ENCODE data around the gene SHC1. TPM values are rescaled to one million over a fixed set of nuclear protein-coding genes. Genes with fewer than 3 reads are reported as not detected.
A peak's percentile ranks its signal among the peaks of the same experiment; 100 is the strongest.

SHC1 gene
- total RNA-seq, 2 experiments from 2014 or later, result 69.6 to 72.4 TPM

DNA sequence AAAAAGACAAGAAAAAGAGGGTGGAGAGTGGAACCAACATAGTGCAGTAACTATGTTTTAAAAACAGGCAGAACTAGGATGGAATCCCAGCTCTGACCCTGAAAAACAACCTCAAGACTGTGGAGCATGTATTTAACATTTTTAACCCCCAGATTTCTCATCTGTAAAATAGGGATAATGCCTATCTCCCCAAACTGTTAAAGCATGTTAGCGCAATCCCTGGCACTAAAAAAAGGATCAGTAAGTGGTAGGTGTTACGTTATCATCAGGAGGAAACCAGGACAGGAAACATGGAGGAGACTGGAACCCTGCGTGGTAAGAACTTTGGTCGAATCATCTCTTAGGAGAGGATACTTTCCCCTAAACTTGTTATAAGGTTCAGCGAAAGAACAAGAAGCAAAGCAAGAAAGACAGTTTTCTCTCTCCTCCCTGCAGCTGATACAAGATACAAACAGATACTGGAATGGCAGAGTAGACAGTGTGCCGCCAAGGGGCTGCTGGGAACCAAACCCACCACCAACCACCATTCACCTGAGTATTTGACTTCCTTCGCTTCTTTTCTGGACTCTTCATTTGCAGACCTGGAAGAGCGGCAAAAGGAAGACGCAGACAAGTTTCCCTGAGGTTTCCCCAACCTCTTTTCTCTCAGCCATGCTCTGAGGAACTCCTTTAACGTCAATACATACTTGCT is 10.0 kb downstream of the SHC1 start:
- peak overlapping the region; percentile 87 for H3K27ac Mint-ChIP-seq
- ATAC-seq (no peak), DNase-seq (no peak)
- H3K9me3 Mint-ChIP-seq (ENCODE audit: insufficient read depth), result no peaks in the 10 kb centered on the region
- CTCF ChIA-PET, result interaction anchor here (0.7 to 4.0 kb wide), 13 partner anchors 9 to 401 kb away, joined by 3 to 22 read pairs (median 6); partner anchors contain the start of genes ADAM15, CKS1B and SHC1
- peak overlapping the region; percentile 94 for H3K4me3 Mint-ChIP-seq
- H3K27me3 Mint-ChIP-seq (ENCODE audit: low read depth), result no peaks in the 10 kb centered on the region
- peaks cover 54% of the 10 kb centered on the region for H3K4me1 Mint-ChIP-seq (ENCODE audit: low read depth)
- POLR2A ChIA-PET, result interaction anchor here (0.8 to 4.9 kb wide), 9 partner anchors 9 to 39 kb away, joined by 3 to 31 read pairs (median 6); partner anchors contain the start of genes CKS1B, FLAD1, PMVK and SHC1
- H3K36me3 Mint-ChIP-seq (ENCODE audit: low read depth), result peaks cover 51% of the 10 kb centered on the region

DNA sequence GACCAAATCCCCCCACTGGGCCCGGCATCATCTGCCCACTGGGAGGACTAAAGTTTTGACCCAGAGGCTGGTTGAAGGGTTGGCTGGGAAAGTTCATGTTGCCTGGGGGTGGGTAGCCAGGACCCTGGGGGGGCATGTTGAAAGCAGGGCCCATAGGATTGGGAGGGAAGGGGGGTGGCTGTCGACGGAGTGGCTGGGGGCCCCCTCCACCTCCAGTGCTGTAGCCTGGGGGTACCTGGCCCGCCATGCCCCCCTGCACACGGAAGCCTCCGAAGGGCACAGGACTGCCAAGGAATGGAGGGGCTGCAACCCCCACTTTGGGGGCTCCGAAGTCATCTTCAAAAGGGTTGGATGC is 11.1 kb downstream of the SHC1 start:
- peak overlapping the region; percentile 43 for H3K4me3 Mint-ChIP-seq
- peaks cover 44% of the 10 kb centered on the region for H3K36me3 Mint-ChIP-seq (ENCODE audit: low read depth)
- H3K9me3 Mint-ChIP-seq (ENCODE audit: insufficient read depth), result no peaks in the 10 kb centered on the region
- H3K4me1 Mint-ChIP-seq (ENCODE audit: low read depth), result peaks cover 65% of the 10 kb centered on the region
- no peak for ATAC-seq
- no peak for DNase-seq
- H3K27ac Mint-ChIP-seq, result no peak overlapping the region
- no peaks in the 10 kb centered on the region for H3K27me3 Mint-ChIP-seq (ENCODE audit: low read depth)
- ChIA-PET CTCF (interaction anchor here (0.6 to 0.7 kb wide), 2 partner anchors 29 to 214 kb away, joined by 3 to 4 read pairs; partner anchors contain the start of gene KRTCAP2), POLR2A (interaction anchor here (4.9 kb wide), 1 partner anchor 15 kb away, joined by 31 read pairs; the partner anchor contains the start of gene CKS1B)

GRCh38 chr1:154958681-154959425 is 11.7 kb downstream of the SHC1 start:
- no peaks in the 10 kb centered on the region for H3K9me3 Mint-ChIP-seq (ENCODE audit: insufficient read depth)
- H3K27ac Mint-ChIP-seq, result peak overlapping the region; percentile 12
- POLR2A ChIA-PET, result interaction anchor here (0.7 to 4.9 kb wide), 2 partner anchors 15 to 101 kb away, joined by 3 to 31 read pairs; partner anchors contain the start of gene CKS1B
- H3K4me1 Mint-ChIP-seq (ENCODE audit: low read depth), result peaks cover 69% of the 10 kb centered on the region
- DNase-seq (no peak), ATAC-seq (no peak)
- CTCF ChIA-PET, result interaction anchor here (0.6 kb wide), 1 partner anchor 214 kb away, joined by 4 read pairs; the partner anchor contains the start of gene KRTCAP2
- peaks cover 40% of the 10 kb centered on the region for H3K36me3 Mint-ChIP-seq (ENCODE audit: low read depth)
- no peak overlapping the region for H3K4me3 Mint-ChIP-seq
- no peaks in the 10 kb centered on the region for H3K27me3 Mint-ChIP-seq (ENCODE audit: low read depth)

GRCh38 chr1:154958036-154958435 is 12.5 kb downstream of the SHC1 start:
- peaks cover 36% of the 10 kb centered on the region for H3K36me3 Mint-ChIP-seq (ENCODE audit: low read depth)
- H3K27ac Mint-ChIP-seq, result peak overlapping the region; percentile 24
- no peaks in the 10 kb centered on the region for H3K9me3 Mint-ChIP-seq (ENCODE audit: insufficient read depth)
- CTCF ChIA-PET, result no interaction called here
- ATAC-seq (no peak), DNase-seq (no peak)
- H3K27me3 Mint-ChIP-seq (ENCODE audit: low read depth), result no peaks in the 10 kb centered on the region
- POLR2A ChIA-PET, result interaction anchor here (0.7 to 4.9 kb wide), 2 partner anchors 16 to 102 kb away, joined by 3 to 31 read pairs; partner anchors contain the start of gene CKS1B
- H3K4me1 Mint-ChIP-seq (ENCODE audit: low read depth), result peaks cover 70% of the 10 kb centered on the region
- H3K4me3 Mint-ChIP-seq, result no peak overlapping the region

DNA sequence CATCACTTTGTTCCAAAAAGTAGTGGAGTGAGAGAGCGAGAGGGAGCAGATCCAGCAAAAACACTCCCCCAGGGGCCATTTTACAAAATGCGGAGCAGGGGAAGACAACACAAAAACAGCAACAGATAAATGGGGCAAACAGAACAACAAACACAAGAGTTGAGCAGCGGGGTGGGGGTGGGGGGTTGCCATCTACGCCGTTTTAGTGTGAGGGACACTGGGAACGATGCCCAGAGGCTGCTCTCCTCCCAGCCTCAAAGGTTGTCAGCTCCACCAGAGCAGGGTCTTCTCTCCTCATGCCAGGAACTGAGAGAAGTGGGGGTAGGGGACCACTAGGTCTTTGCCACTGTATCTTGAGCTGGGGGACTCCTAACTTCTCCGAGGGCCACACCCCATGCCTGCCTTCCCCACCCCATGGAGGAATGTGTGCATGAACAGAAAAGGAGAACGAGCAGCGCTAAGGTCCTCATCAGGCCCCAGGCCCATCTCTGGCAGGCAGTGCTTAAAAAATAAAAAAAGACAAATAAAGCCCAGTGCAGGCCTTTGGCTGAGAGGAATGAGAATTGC is 13.4 kb downstream of the SHC1 start:
- ATAC-seq, result no peak
- Mint-ChIP-seq H3K36me3 (ENCODE audit: low read depth) (peaks cover 37% of the 10 kb centered on the region), H3K27me3 (ENCODE audit: low read depth) (no peaks in the 10 kb centered on the region), H3K4me3 (no peak overlapping the region), H3K27ac (peak overlapping the region; percentile 96), H3K9me3 (ENCODE audit: insufficient read depth) (no peaks in the 10 kb centered on the region), H3K4me1 (ENCODE audit: low read depth) (peaks cover 70% of the 10 kb centered on the region)
- DNase-seq, result no peak
- ChIA-PET CTCF (interaction anchor here (6.1 kb wide), 1 partner anchor 43 kb away, joined by 51 read pairs; no protein-coding TSS in a partner anchor), POLR2A (interaction anchor here (2.8 to 3.6 kb wide), 3 partner anchors 9 to 17 kb away, joined by 15 to 23 read pairs (median 23); partner anchors contain the start of genes CKS1B and SHC1)

DNA sequence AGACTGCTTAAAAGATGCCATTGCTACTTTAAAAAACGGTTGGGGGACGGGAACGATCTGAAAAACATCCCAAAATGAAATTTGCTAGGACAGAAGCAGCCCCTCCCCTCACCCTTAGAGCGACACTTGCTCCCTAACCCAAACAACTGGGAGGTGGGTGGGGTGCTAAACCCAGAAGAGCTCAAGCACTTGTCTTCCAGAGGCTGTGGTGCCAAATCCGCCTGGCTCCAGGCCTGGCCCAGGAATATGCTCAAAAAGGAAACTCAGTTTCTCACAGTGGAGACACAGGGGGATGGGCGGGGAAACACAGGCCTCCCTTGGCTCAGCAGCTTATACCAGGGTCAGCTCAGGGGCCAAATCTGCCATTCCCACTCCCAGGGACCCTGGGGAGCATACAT is 14.0 kb downstream of the SHC1 start:
- POLR2A ChIA-PET, result interaction anchor here (1.1 to 6.2 kb wide), 8 partner anchors 9 to 211 kb away, joined by 3 to 77 read pairs (median 10); partner anchors contain the start of genes ADAM15, CKS1B, PMVK and SHC1
- ATAC-seq, result no peak
- Mint-ChIP-seq H3K36me3 (ENCODE audit: low read depth) (peaks cover 38% of the 10 kb centered on the region), H3K27ac (peak overlapping the region; percentile 96), H3K9me3 (ENCODE audit: insufficient read depth) (no peaks in the 10 kb centered on the region), H3K4me1 (ENCODE audit: low read depth) (peaks cover 75% of the 10 kb centered on the region), H3K27me3 (ENCODE audit: low read depth) (no peaks in the 10 kb centered on the region), H3K4me3 (peak overlapping the region; percentile 91)
- CTCF ChIA-PET, result interaction anchor here (1.1 to 6.1 kb wide), 8 partner anchors 19 to 196 kb away, joined by 3 to 51 read pairs (median 6); partner anchors contain the start of genes ADAM15, CKS1B and LENEP
- DNase-seq, result no peak

GRCh38 chr1:154955718-154956543 is 14.6 kb downstream of the SHC1 start, which contains the start of gene PBXIP1:
Gene PBXIP1 (minus strand): TSS chr1:154956099. CDS start chr1:154953721, 2,378 bp downstream.
- H3K27ac Mint-ChIP-seq, result peak within 1 kb of the TSS; percentile 96
- peak within 1 kb of the TSS; percentile 91 for H3K4me3 Mint-ChIP-seq
- H3K4me1 Mint-ChIP-seq (ENCODE audit: low read depth), result peaks cover 80% of the 10 kb centered on the region
- no peaks in the 10 kb centered on the region for H3K9me3 Mint-ChIP-seq (ENCODE audit: insufficient read depth)
- H3K36me3 Mint-ChIP-seq (ENCODE audit: low read depth), result peaks cover 36% of the 10 kb centered on the region
- H3K27me3 Mint-ChIP-seq (ENCODE audit: low read depth), result no peaks in the 10 kb centered on the region
- DNase-seq (peak; percentile 91), ATAC-seq (peak; percentile 47)
- ChIA-PET CTCF (interaction anchor here (0.7 to 6.1 kb wide), 21 partner anchors 13 to 396 kb away, joined by 3 to 51 read pairs (median 5); partner anchors contain the start of genes ADAM15, CKS1B, LENEP and SHC1), POLR2A (interaction anchor here (1.0 to 6.2 kb wide), 13 partner anchors 10 to 346 kb away, joined by 3 to 77 read pairs (median 6); partner anchors contain the start of genes ADAM15, CKS1B, FLAD1 and PMVK)

DNA sequence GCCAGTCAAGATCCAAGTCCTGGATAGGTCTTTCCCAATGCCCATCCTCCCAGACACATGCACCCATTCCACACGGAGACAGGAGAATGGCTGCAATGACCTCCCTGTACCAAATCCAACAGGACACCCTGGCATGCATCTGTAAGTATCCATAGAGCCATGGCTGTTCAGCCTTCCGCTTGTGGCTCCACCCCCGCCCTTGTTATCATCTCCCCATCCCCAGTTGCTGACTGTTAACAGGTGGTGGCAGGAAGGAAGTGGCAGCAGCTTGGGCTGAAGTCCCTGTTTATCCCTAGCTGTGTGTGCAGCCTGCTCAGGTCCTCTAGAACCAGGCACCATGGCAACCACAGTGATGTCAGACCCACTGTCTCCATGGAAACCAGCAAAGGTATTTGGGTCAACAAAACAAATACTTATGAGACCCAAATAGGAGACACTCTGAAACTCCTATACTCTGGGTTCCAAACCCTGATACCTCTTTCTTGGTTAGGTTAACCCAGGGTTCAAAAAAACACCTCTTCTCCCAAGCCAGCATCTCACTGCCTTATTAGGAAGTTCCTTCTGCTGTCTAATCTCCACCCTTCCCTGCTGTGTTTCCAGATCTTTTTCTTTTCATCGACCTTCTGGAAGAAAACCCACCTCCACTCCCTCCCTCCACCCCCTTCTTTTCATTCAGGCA is 15.4 kb downstream of the SHC1 start:
- DNase-seq (peak; percentile 96), ATAC-seq (peak; percentile 86)
- ChIA-PET POLR2A (interaction anchor here (0.7 to 6.2 kb wide), 14 partner anchors 11 to 346 kb away, joined by 3 to 77 read pairs (median 6); partner anchors contain the start of genes ADAM15, CKS1B, FLAD1 and PMVK), CTCF (interaction anchor here (0.6 to 6.1 kb wide), 23 partner anchors 9 to 396 kb away, joined by 3 to 51 read pairs (median 4); partner anchors contain the start of genes ADAM15, CKS1B, LENEP and SHC1)
- Mint-ChIP-seq H3K9me3 (ENCODE audit: insufficient read depth) (no peaks in the 10 kb centered on the region), H3K4me1 (ENCODE audit: low read depth) (peaks cover 79% of the 10 kb centered on the region), H3K36me3 (ENCODE audit: low read depth) (peaks cover 37% of the 10 kb centered on the region), H3K27me3 (ENCODE audit: low read depth) (no peaks in the 10 kb centered on the region), H3K27ac (peak overlapping the region; percentile 96), H3K4me3 (peak overlapping the region; percentile 91)

GRCh38 chr1:154954541-154954940 is 16.0 kb downstream of the SHC1 start:
- ChIA-PET POLR2A (interaction anchor here (0.7 to 6.2 kb wide), 9 partner anchors 11 to 110 kb away, joined by 3 to 77 read pairs (median 11); partner anchors contain the start of genes CKS1B, FLAD1, PMVK and SHC1), CTCF (interaction anchor here (0.6 to 6.1 kb wide), 13 partner anchors 10 to 395 kb away, joined by 3 to 51 read pairs (median 5); partner anchors contain the start of genes ADAM15, CKS1B and SHC1)
- no peaks in the 10 kb centered on the region for H3K27me3 Mint-ChIP-seq (ENCODE audit: low read depth)
- no peak for ATAC-seq
- H3K36me3 Mint-ChIP-seq (ENCODE audit: low read depth), result peaks cover 34% of the 10 kb centered on the region
- peak overlapping the region; percentile 91 for H3K4me3 Mint-ChIP-seq
- H3K27ac Mint-ChIP-seq, result peak overlapping the region; percentile 96
- no peak for DNase-seq
- H3K4me1 Mint-ChIP-seq (ENCODE audit: low read depth), result peaks cover 75% of the 10 kb centered on the region
- no peaks in the 10 kb centered on the region for H3K9me3 Mint-ChIP-seq (ENCODE audit: insufficient read depth)
